H1 (cell line): Measurements from ENCODE around the gene UPB1. TPM values are rescaled to one million over a fixed set of nuclear protein-coding genes. Genes with fewer than 3 reads are reported as not detected.

Source experiments
- CTCF ChIA-PET: fragments of 300-600 bp; sonication (Branson Sonifier 250); formaldehyde crosslinking; loops from one replicate; lab custom pipeline; 2021; ENCODE audit not compliant: partially characterized antibody; lab: Charles Lee
- POLR2A ChIA-PET: fragments of 300-600 bp; sonication (Branson Sonifier 250); formaldehyde crosslinking; loops from one replicate; lab custom pipeline; 2021; ENCODE audit warnings: inconsistent platforms; ENCODE audit not compliant: partially characterized antibody; lab: Charles Lee
- DNase-seq, 2 experiments: peaks; one replicate each; pipeline versions ENCODE4 v3.0.0 to v3.0.0-alpha.2; 2010 to 2022; ENCODE audit warnings: low spot score in 2 of 2, low read depth in 1 of 2, mixed read lengths in 1 of 2
- FAIRE-seq: peaks from 2 replicates; lab custom pipeline; 2011; peaks lifted over from hg19 to GRCh38; lab: Jason Lieb, UNC
- H2AFZ ChIP-seq: 2 replicates; pipeline ENCODE4 v1.8.1; 2012; ENCODE audit warnings: low read length, inconsistent platforms
- H2AK5ac ChIP-seq: 2 replicates; pipeline ENCODE4 v1.6.1; 2013; ENCODE audit warnings: low read depth, low read length
- H2BK120ac ChIP-seq: replicated peaks from 2 replicates; pipeline ENCODE3; 2013; ENCODE audit warnings: low read depth, low read length, inconsistent platforms
- H2BK12ac ChIP-seq: 2 replicates; pipeline ENCODE4 v1.6.1; 2013; ENCODE audit warnings: low read depth, low read length
- H2BK15ac ChIP-seq: 2 replicates; pipeline ENCODE4 v1.6.1; 2013; ENCODE audit warnings: low read length
- H2BK20ac ChIP-seq: 2 replicates; pipeline ENCODE4 v1.6.1; 2013; ENCODE audit warnings: low read length
- H2BK5ac ChIP-seq: 2 replicates; pipeline ENCODE4 v1.6.1; 2013; ENCODE audit warnings: low read depth, low read length
- H3K14ac ChIP-seq: 2 replicates; pipeline ENCODE4 v1.6.1; 2013; ENCODE audit warnings: inconsistent platforms; ENCODE audit not compliant: insufficient read length
- H3K18ac ChIP-seq: 2 replicates; pipeline ENCODE4 v1.6.1; 2013; ENCODE audit warnings: low read length; ENCODE audit errors: extremely low read depth
- H3K23ac ChIP-seq: 2 replicates; pipeline ENCODE4 v1.6.1; 2013; ENCODE audit warnings: inconsistent platforms; ENCODE audit not compliant: insufficient read length
- H3K23me2 ChIP-seq: 2 replicates; pipeline ENCODE4 v1.6.1; 2013; ENCODE audit warnings: low read depth, low read length
- H3K27ac ChIP-seq: 2 replicates; pipeline ENCODE4 v1.6.1; 2011; ENCODE audit warnings: low read depth, low read length, inconsistent platforms
- H3K27me3 ChIP-seq, 4 experiments: replicated peaks in 1 of 4; 1 replicate in 1 of 4; 2 replicates in 3 of 4; pipeline versions ENCODE4 v1.6.1 to v1.8.1; 2011 to 2013; ENCODE audit warnings: low read length in 3 of 4, mild to moderate bottlenecking in 3 of 4, inconsistent platforms in 2 of 4, mixed read lengths in 2 of 4, moderate library complexity in 1 of 4; ENCODE audit not compliant: control insufficient read depth in 3 of 4, insufficient read depth in 3 of 4; ENCODE audit errors: extremely low read depth in 1 of 4
- H3K36me3 ChIP-seq, 4 experiments: 2 replicates each; pipeline versions ENCODE4 v1.6.1 to v1.8.1; 2011 to 2013; ENCODE audit warnings: mild to moderate bottlenecking in 4 of 4, low read length in 3 of 4, moderate library complexity in 2 of 4, control low read depth in 1 of 4, inconsistent platforms in 1 of 4; ENCODE audit not compliant: insufficient read depth in 4 of 4, control insufficient read depth in 2 of 4
- H3K4ac ChIP-seq: replicated peaks from 2 replicates; pipeline ENCODE3; 2013; ENCODE audit warnings: low read length, low read depth, mixed read lengths, inconsistent platforms; ENCODE audit not compliant: insufficient read length
- H3K4me1 ChIP-seq, 4 experiments: replicated peaks in 1 of 4; 1 replicate in 1 of 4; 2 replicates in 3 of 4; pipeline versions ENCODE4 v1.6.1 to v1.8.1; 2011 to 2013; ENCODE audit warnings: low read length in 3 of 4, inconsistent platforms in 2 of 4, mixed read lengths in 1 of 4; ENCODE audit not compliant: insufficient read depth in 4 of 4, control insufficient read depth in 3 of 4
- H3K4me2 ChIP-seq, 2 experiments: 2 replicates each; pipeline versions ENCODE4 v1.6.1 to v1.8.1; 2011 to 2013; ENCODE audit warnings: low read depth in 2 of 2, low read length in 2 of 2, control low read depth in 1 of 2, inconsistent platforms in 1 of 2, mild to moderate bottlenecking in 1 of 2; ENCODE audit not compliant: insufficient read depth in 1 of 2
- H3K4me3 ChIP-seq, 4 experiments: fragments of 200-600, 300-600 bp in 1 of 4; sonication (generic), shearing (Covaris generic), sonication (Bioruptor Twin) in 1 of 4; 2 replicates each; pipeline versions ENCODE4 v1.5.1 to v1.8.1; 2011 to 2016; ENCODE audit warnings: low read length in 4 of 4, low read depth in 3 of 4, control low read depth in 2 of 4, inconsistent platforms in 2 of 4, mild to moderate bottlenecking in 2 of 4, mixed read lengths in 1 of 4, moderate library complexity in 1 of 4; ENCODE audit not compliant: insufficient read depth in 2 of 4; ENCODE audit errors: extremely low read depth in 1 of 4
- H3K56ac ChIP-seq: replicated peaks from 2 replicates; pipeline ENCODE3; 2013; ENCODE audit warnings: low read depth, mild to moderate bottlenecking, mixed read lengths, low read length, inconsistent platforms; ENCODE audit not compliant: insufficient read length
- H3K79me1 ChIP-seq: 2 replicates; pipeline ENCODE4 v1.6.1; 2013; ENCODE audit warnings: low read depth, low read length, control low read depth
- H3K79me2 ChIP-seq, 2 experiments: 2 replicates each; pipeline versions ENCODE4 v1.6.1 to v1.8.1; 2012 to 2013; ENCODE audit warnings: low read length in 2 of 2, mild to moderate bottlenecking in 2 of 2, inconsistent platforms in 1 of 2; ENCODE audit not compliant: insufficient read depth in 2 of 2, control insufficient read depth in 1 of 2
- H3K9ac ChIP-seq, 4 experiments: replicated peaks in 1 of 4; 1 replicate in 1 of 4; 2 replicates in 3 of 4; pipeline versions ENCODE4 v1.6.1 to v1.8.1; 2011 to 2013; ENCODE audit warnings: low read depth in 3 of 4, low read length in 3 of 4, control low read depth in 2 of 4, mild to moderate bottlenecking in 2 of 4, moderate library complexity in 2 of 4, inconsistent platforms in 1 of 4; ENCODE audit errors: extremely low read depth in 1 of 4
- H3K9me3 ChIP-seq, 2 experiments: 2 replicates each; pipeline versions ENCODE4 v1.6.1 to v1.8.1; 2012 to 2013; ENCODE audit warnings: mild to moderate bottlenecking in 2 of 2, moderate library complexity in 2 of 2, control low read depth in 1 of 2, inconsistent platforms in 1 of 2, low read depth in 1 of 2, low read length in 1 of 2, mixed read lengths in 1 of 2; ENCODE audit not compliant: insufficient read depth in 2 of 2
- H4K20me1 ChIP-seq, 2 experiments: replicated peaks in 1 of 2; 2 replicates each; pipeline versions ENCODE3 to v1.8.1; 2011 to 2013; ENCODE audit warnings: inconsistent platforms in 2 of 2, low read length in 2 of 2, mild to moderate bottlenecking in 1 of 2; ENCODE audit not compliant: insufficient read depth in 2 of 2, control insufficient read depth in 1 of 2
- H4K5ac ChIP-seq: 2 replicates; pipeline ENCODE4 v1.6.1; 2013; ENCODE audit warnings: low read length, low read depth, mixed read lengths, inconsistent platforms; ENCODE audit not compliant: insufficient read length
- H4K8ac ChIP-seq: 2 replicates; pipeline ENCODE4 v1.8.0; 2013; ENCODE audit warnings: mild to moderate bottlenecking, moderate library complexity, low read length, inconsistent platforms; ENCODE audit not compliant: insufficient read depth; ENCODE audit errors: extremely low read depth
- H4K91ac ChIP-seq: replicated peaks from 2 replicates; pipeline ENCODE3; 2013; ENCODE audit warnings: low read length, mixed read lengths, inconsistent platforms; ENCODE audit not compliant: insufficient read length
- BACH1 ChIP-seq: IDR thresholded peaks from 2 replicates; pipeline ENCODE4 v1.6.1; 2012; ENCODE audit warnings: low read length, improper control_type of control experiment
- CBX5 ChIP-seq: fragments of 300-800, 300-1000 bp; sonication (generic); IDR thresholded peaks from 2 replicates; pipeline ENCODE4 v1.7.1; 2016; ENCODE audit warnings: antibody characterized with exemption, low read length, low read depth
- CHD2 ChIP-seq: IDR thresholded peaks from 2 replicates; pipeline ENCODE4 v1.6.1; 2012; ENCODE audit warnings: low read length, improper control_type of control experiment
- CREB1 ChIP-seq: IDR thresholded peaks from 2 replicates; pipeline ENCODE4 v1.6.1; 2012; ENCODE audit warnings: inconsistent platforms
- EZH2 ChIP-seq: fragments of 200-600 bp; sonication (generic); IDR thresholded peaks from 2 replicates; pipeline ENCODE4 v1.7.1; 2012; ENCODE audit warnings: low read depth, mild to moderate bottlenecking, moderate library complexity, low read length, inconsistent platforms; ENCODE audit not compliant: severe bottlenecking
- SIN3A ChIP-seq, 2 experiments: IDR thresholded peaks in 1 of 2; conservative IDR thresholded peaks in 1 of 2; 2 replicates each; pipeline ENCODE4 v1.6.1; 2011 to 2012; ENCODE audit warnings: low read length in 2 of 2, improper control_type of control experiment in 1 of 2, low read depth in 1 of 2, mild to moderate bottlenecking in 1 of 2
- SIRT6 ChIP-seq: IDR thresholded peaks from one replicate; pipeline ENCODE4 v1.7.1; 2012; ENCODE audit warnings: low read length, inconsistent platforms
- TAF1 ChIP-seq: IDR thresholded peaks from 2 replicates; pipeline ENCODE4 v1.6.1; 2011; ENCODE audit warnings: mild to moderate bottlenecking, low read depth, low read length
- TBP ChIP-seq: IDR thresholded peaks from 2 replicates; pipeline ENCODE4 v1.6.1; 2011; ENCODE audit warnings: low read depth, low read length, improper control_type of control experiment
- ZNF274 ChIP-seq: IDR thresholded peaks from 2 replicates; pipeline ENCODE4 v1.7.0; 2012; ENCODE audit warnings: low read length, borderline replicate concordance; ENCODE audit errors: extremely low read depth
- WGBS, 2 experiments: shearing (Covaris generic) in 1 of 2; methylation state at CpG; one replicate each; pipeline versions ENCODE4 v1.1.6 to v1.1.7; 2013 to 2015; ENCODE audit warnings: low lambda C conversion rate in 2 of 2, mixed read lengths in 2 of 2, inconsistent platforms in 1 of 2, low coverage in 1 of 2, missing lambda C conversion rate in 1 of 2; ENCODE audit not compliant: insufficient replicate concordance in 2 of 2, insufficient coverage in 1 of 2, insufficient read length in 1 of 2; ENCODE audit errors: extremely low coverage in 1 of 2, missing lambda C conversion rate in 1 of 2; 5-methylcytosine and 5-hydroxymethylcytosine counted together
- polyA plus RNA-seq, 7 experiments: library from polyadenylated mRNA; depleted of rRNA in 3 of 7; stranded (reverse) in 5 of 7; unstranded in 2 of 7; fragments of >200 nt in 5 of 7; fragments of 200-250 nt in 2 of 7; gene quantifications; 1 replicate in 5 of 7; 2 replicates in 1 of 7; 4 replicates in 1 of 7; pipeline versions ENCODE4 v1.2.1 to v1.2.3, GENCODE V29; 2011 to 2013; ENCODE audit warnings: missing spikeins in 2 of 7, mixed read lengths in 2 of 7
- total RNA-seq: library from RNA; stranded (reverse); fragmentation: NEBNext Ultra II Directional; extraction: Animal tissue kit (Norgen Biotek cat#: 25700); gene quantifications from 2 replicates; pipeline ENCODE4 v1.2.1, GENCODE V29; 2021
- TF ChIP-seq, protein P1 (sequence below): IDR thresholded peaks from 2 replicates; pipeline ENCODE4 v1.6.1; 2012; ENCODE audit warnings: low read length, inconsistent platforms

Gene UPB1
- total and polyA plus RNA-seq, 2 of the 8 experiments (the other 6 are each of a cell fraction or from before 2014, with no cell fraction given) = 0.09 TPM; not detected in 1

DNA sequence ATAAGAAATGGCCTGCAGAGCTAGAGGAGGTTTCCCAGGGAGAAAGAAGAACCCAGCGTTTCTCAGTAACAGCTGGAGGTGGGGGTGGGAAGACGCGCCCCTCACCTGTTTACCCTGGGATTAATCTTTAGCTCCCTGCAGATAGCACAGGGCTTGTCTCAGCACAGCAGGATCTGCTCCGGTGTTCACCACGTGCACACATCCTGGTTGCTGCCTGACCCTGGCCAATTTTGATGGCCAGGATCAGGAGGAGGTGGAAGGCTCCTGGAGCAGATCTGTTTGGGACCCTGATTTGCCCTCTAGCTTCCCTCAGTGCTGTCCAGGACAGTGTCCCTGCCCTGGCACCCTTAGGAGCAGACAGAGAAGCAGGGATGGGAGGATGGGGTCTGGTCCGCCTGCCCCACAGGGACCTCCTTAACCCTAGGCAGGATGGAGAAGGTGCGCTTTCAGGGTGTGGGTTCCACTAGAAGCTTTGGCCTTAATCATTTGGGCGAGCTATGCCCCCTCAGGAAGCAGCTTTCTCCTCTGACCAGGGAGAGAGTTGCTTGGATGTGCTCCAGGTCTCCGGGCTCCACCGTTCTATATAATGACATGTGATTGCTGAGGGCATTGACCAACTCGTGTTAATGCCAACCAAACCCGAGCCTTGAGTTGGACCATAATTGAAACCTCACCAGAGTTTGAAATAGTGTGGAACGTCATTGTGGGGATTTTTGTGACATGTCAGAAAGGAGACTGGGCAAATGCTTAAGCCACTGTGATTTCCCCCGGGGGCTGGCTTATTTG, 19.3 kb downstream of the UPB1 start:
- H3K23me2 ChIP-seq = no peaks in the 10 kb centered on the region; the same call in 1 of the 2 replicates
- 0 out of 2 replicates have a peak overlapping the region, but pooled peaks have one; percentile 21 for H2BK15ac ChIP-seq
- no peak overlapping the region for H3K4ac ChIP-seq
- no peaks in the 10 kb centered on the region for H4K20me1 ChIP-seq
- H3K79me1 ChIP-seq = no peaks in the 10 kb centered on the region
- no peak overlapping the region for H4K91ac ChIP-seq
- 91% methylated on average over 14 of the region's 14 CpGs; no CpG with 5 or more reads in 1 of the 2 experiments for WGBS, 2 experiments
- H3K4me2 ChIP-seq = no peak overlapping the region
- no peak overlapping the region for H2AFZ ChIP-seq
- no peak overlapping the region for H3K56ac ChIP-seq
- no peak overlapping the region for H3K23ac ChIP-seq
- peak overlapping the region; percentile 73; the same call in 1 of the 2 replicates for H2BK20ac ChIP-seq
- no peaks in the 10 kb centered on the region for H3K27me3 ChIP-seq
- peaks cover 0 to 6% (median 1%) of the 10 kb centered on the region in 4 experiments; a peak in 2 of 7 replicates for H3K4me1 ChIP-seq
- H3K9me3 ChIP-seq = no peaks in the 10 kb centered on the region
- H2BK5ac ChIP-seq = no peak overlapping the region
- H3K9ac ChIP-seq = no peak overlapping the region
- no peak for FAIRE-seq
- H2BK12ac ChIP-seq = peak overlapping the region; percentile 31; the same call in 1 of the 2 replicates
- no peak overlapping the region for H3K18ac ChIP-seq
- H3K4me3 ChIP-seq = no peak overlapping the region
- no peak overlapping the region for H4K5ac ChIP-seq
- ChIA-PET CTCF (interaction anchor here (0.9 to 7.4 kb wide), 4 partner anchors 10 to 92 kb away, joined by 3 to 48 read pairs (median 5); no protein-coding TSS in a partner anchor), POLR2A (no interaction called here)
- H4K8ac ChIP-seq = peak overlapping the region; percentile 75; the same call in 1 of the 2 replicates
- H3K27ac ChIP-seq = no peak overlapping the region
- H3K14ac ChIP-seq = no peak overlapping the region
- H2AK5ac ChIP-seq = no peak overlapping the region; the same call in 1 of the 2 replicates
- no peak overlapping the region for H2BK120ac ChIP-seq
- H3K79me2 ChIP-seq = no peaks in the 10 kb centered on the region
- no peak for DNase-seq
- no peaks in the 10 kb centered on the region for H3K36me3 ChIP-seq
- TF ChIP-seq TBP = no peak
- TF ChIP-seq, protein P1, sequence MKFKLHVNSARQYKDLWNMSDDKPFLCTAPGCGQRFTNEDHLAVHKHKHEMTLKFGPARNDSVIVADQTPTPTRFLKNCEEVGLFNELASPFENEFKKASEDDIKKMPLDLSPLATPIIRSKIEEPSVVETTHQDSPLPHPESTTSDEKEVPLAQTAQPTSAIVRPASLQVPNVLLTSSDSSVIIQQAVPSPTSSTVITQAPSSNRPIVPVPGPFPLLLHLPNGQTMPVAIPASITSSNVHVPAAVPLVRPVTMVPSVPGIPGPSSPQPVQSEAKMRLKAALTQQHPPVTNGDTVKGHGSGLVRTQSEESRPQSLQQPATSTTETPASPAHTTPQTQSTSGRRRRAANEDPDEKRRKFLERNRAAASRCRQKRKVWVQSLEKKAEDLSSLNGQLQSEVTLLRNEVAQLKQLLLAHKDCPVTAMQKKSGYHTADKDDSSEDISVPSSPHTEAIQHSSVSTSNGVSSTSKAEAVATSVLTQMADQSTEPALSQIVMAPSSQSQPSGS = no peak
- TF ChIP-seq SIRT6 = no peak
- no peak for TF ChIP-seq CHD2
- TF ChIP-seq SIN3A (conservative IDR thresholded peaks at IDR 0.05 in 1 of 2, IDR thresholded peaks at IDR 0.05 in 1 of 2; ENCODE audit: low read depth in 1 of 2, low read length in 2 of 2) = no peak
- TF ChIP-seq EZH2 = no peak
- no peak for TF ChIP-seq BACH1
- no peak for TF ChIP-seq CREB1
- no peak for TF ChIP-seq ZNF274
- no peak for TF ChIP-seq TAF1
- TF ChIP-seq CBX5 = no peak
